NCI-H2171 (cell line): ENCODE results near the gene TMEM50B.
"Not testable (repeated sequence)": the region's sequence is repeated elsewhere in the genome, so short reads cannot be mapped to it uniquely, and the experiment has no call there.

Source experiments
- DNase-seq: peaks from one replicate; lab custom pipeline; 2025; lab: John Stamatoyannopoulos, UW

Gene TMEM50B

GRCh38 chr21:33478182-33478581 is 1.6 kb downstream of the TMEM50B start:
- no peak for DNase-seq

- no peak for DNase-seq
Observed at GRCh38 chr21:33477066-33477465, 2.7 kb downstream of the TMEM50B start.

GRCh38 chr21:33473344-33473743 is 6.4 kb downstream of the TMEM50B start:
- DNase-seq: no peak

GRCh38 chr21:33470701-33471100 is 9.1 kb downstream of the TMEM50B start:
- no peak for DNase-seq

GRCh38 chr21:33469183-33469582 is 10.6 kb downstream of the TMEM50B start:
- DNase-seq: not testable (repeated sequence)

- no peak for DNase-seq
Observed at GRCh38 chr21:33461538-33462250, 18.1 kb downstream of the TMEM50B start.

GRCh38 chr21:33458861-33459260 is 20.9 kb downstream of the TMEM50B start:
- DNase-seq: no peak

GRCh38 chr21:33455686-33456446 is 23.9 kb downstream of the TMEM50B start:
- no peak for DNase-seq

GRCh38 chr21:33452362-33452761 is 27.4 kb downstream of the TMEM50B start:
- DNase-seq: no peak

- DNase-seq: no peak
Observed at GRCh38 chr21:33451634-33452071, 28.1 kb downstream of the TMEM50B start.

- DNase-seq: no peak
Observed at GRCh38 chr21:33449616-33450015, 30.2 kb downstream of the TMEM50B start.

GRCh38 chr21:33446620-33447019 is 33.2 kb downstream of the TMEM50B start:
- DNase-seq: not testable (repeated sequence)

- no peak for DNase-seq
Observed at GRCh38 chr21:33444499-33444898, 35.3 kb downstream of the TMEM50B start.

- DNase-seq: no peak
Observed at GRCh38 chr21:33443194-33443593, 36.6 kb downstream of the TMEM50B start.

- DNase-seq: peak; percentile 62
Observed at GRCh38 chr21:33441489-33442477, 38.0 kb downstream of the TMEM50B start.

GRCh38 chr21:33437140-33437539 is 42.6 kb downstream of the TMEM50B start:
- DNase-seq: no peak

- DNase-seq: no peak
Observed at GRCh38 chr21:33434770-33435360, 44.9 kb downstream of the TMEM50B start.

GRCh38 chr21:33433425-33434114 is 46.2 kb downstream of the TMEM50B start:
- no peak for DNase-seq

- no peak for DNase-seq
Observed at GRCh38 chr21:33433001-33433400, 46.8 kb downstream of the TMEM50B start.

- no peak for DNase-seq
Observed at GRCh38 chr21:33432496-33432895, 47.3 kb downstream of the TMEM50B start.

GRCh38 chr21:33430858-33431257 is 48.9 kb downstream of the TMEM50B start:
- DNase-seq: no peak
